Activated T-cell treated with anti-CD3 and anti-CD28 coated beads for 48 hours (primary cell): ENCODE results near the gene TMEM178B.

Experiments used
- DNase-seq: peaks from one replicate; pipeline ENCODE4 v3.0.0-alpha.2; 2020; ENCODE audit warnings: low read depth

Gene TMEM178B

GRCh38 chr7:141475679-141476078, 401.8 kb downstream of the TMEM178B start:
- no peak for DNase-seq

GRCh38 chr7:141477865-141478264, 404.0 kb downstream of the TMEM178B start:
- DNase-seq = no peak

GRCh38 chr7:141478845-141479244, 405.0 kb downstream of the TMEM178B start:
- DNase-seq = no peak

GRCh38 chr7:141480953-141481352, 407.1 kb downstream of the TMEM178B start:
- DNase-seq = no peak

GRCh38 chr7:141481971-141482370, 408.1 kb downstream of the TMEM178B start:
- no peak for DNase-seq

GRCh38 chr7:141483044-141483443, 409.2 kb downstream of the TMEM178B start:
- DNase-seq = no peak

- DNase-seq = no peak
These were observed 411.0 kb downstream of the TMEM178B start for GRCh38 chr7:141484907-141485306.

- no peak for DNase-seq
These were observed 413.1 kb downstream of the TMEM178B start for GRCh38 chr7:141486959-141487358.

GRCh38 chr7:141490474-141490873, 416.6 kb downstream of the TMEM178B start:
- no peak for DNase-seq

GRCh38 chr7:141495057-141495456, 421.2 kb downstream of the TMEM178B start:
- DNase-seq = no peak

- no peak for DNase-seq
These were observed 423.5 kb downstream of the TMEM178B start for GRCh38 chr7:141497391-141497790.

- no peak for DNase-seq
These were observed 426.7 kb downstream of the TMEM178B start for GRCh38 chr7:141500608-141501007.

- no peak for DNase-seq
These were observed 427.6 kb downstream of the TMEM178B start for GRCh38 chr7:141501451-141501850.

GRCh38 chr7:141511316-141511675, 437.4 kb downstream of the TMEM178B start:
- DNase-seq = no peak

- no peak for DNase-seq
These were observed 438.0 kb downstream of the TMEM178B start for GRCh38 chr7:141511676-141512396.

GRCh38 chr7:141512597-141512996, 438.7 kb downstream of the TMEM178B start:
- no peak for DNase-seq

- DNase-seq = no peak
These were observed 439.9 kb downstream of the TMEM178B start for GRCh38 chr7:141513720-141514119.

- DNase-seq = no peak
These were observed 442.1 kb downstream of the TMEM178B start for GRCh38 chr7:141515941-141516340.

- no peak for DNase-seq
These were observed 445.8 kb downstream of the TMEM178B start for GRCh38 chr7:141519623-141520022.

GRCh38 chr7:141522657-141523342, 448.9 kb downstream of the TMEM178B start:
- no peak for DNase-seq

GRCh38 chr7:141525973-141526514, 452.2 kb downstream of the TMEM178B start:
- DNase-seq = no peak

- no peak for DNase-seq
These were observed 453.2 kb downstream of the TMEM178B start for GRCh38 chr7:141527076-141527475.

GRCh38 chr7:141528399-141528798, 454.5 kb downstream of the TMEM178B start:
- no peak for DNase-seq
